ENCODE measurements around the gene SMYD3.
"Not testable (repeated sequence)": the region's sequence is repeated elsewhere in the genome, so short reads cannot be mapped to it uniquely, and the experiment has no call there.

The SMYD3 gene

GRCh38 chr1:246081138-246081702 is 425.9 kb downstream of the SMYD3 start:
- in situ Hi-C loops (cut with MboI; ENCODE audit: low sequenced_read_pairs), result no loop called here

DNA sequence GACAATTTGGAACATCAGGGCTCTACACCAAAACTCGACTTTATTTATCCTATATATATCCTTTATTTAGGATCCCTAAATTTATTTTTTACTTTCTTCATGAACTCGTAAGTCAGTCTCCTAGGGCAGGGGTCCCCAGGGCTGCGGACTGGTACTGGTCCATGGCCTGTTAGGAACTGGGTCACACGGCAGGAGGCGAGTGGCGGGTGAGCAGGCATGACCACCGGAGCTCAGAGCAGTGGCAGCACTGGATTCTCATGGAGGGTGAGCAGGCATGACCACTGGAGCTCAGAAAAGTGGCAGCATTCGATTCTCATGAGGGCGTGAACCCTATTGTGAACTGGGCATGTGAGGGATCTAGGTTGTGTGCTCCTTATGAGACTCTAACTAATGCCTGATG is 427.0 kb downstream of the SMYD3 start:
- in situ Hi-C loops (cut with MboI; ENCODE audit: low sequenced_read_pairs), result no loop called here

- in situ Hi-C loops (cut with MboI; ENCODE audit: low sequenced_read_pairs), result no loop called here
Observed at GRCh38 chr1:246078888-246079252, 428.2 kb downstream of the SMYD3 start.

DNA sequence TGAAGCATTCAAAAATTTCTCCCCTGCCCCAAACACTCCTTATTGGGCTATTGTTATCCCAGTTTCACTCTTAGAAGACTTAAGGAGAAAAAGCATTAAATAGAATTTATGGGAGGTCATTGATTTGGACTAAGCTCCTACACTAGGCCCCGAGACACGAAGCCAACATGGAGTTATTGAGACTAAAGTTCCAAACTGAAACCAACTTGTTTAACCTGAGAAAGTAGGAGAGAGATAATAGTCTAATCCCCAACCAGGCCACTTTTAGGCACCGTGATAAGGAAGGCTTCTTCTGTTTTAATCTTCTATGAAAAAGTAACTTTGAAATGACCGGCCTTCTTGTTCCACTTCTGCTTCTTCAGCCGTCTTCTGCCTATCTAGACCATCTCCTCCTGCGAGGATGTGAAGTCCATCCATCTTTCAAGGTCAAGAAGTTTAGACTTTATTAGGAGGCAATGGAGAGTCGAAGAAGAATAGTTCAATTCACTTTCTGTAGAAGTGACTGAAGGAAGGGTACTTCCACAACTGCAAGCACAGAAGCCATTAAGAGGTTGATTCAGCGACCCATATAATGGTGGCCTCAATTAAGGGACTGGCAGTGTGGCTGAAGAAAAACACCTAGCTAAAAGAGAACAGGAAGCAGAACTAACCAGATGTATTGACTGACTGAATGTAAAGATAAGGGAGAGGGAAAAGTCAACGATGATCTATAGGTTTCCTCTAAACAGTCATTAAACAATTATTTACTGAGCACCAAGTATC is 428.8 kb downstream of the SMYD3 start:
- in situ Hi-C loops (cut with MboI; ENCODE audit: low sequenced_read_pairs), result no loop called here

DNA sequence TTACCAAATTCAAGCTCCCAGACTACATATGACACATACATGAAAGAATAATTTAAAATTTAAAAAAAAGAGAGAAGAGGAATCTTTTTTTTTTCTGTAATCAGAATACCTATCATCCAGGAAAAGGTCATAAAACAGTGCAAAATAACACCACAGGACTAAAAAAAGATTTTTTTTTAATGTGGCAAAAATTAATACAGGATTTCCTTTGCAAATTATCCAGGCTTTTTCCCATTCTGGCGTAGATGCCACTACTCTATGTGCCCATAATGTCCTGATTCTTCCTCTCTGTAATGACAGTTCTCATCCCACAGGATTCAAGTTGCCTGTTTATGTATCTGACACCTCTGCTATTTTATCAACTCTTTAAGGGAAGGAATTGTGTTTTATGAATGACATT is 429.6 kb downstream of the SMYD3 start:
- in situ Hi-C loops (cut with MboI; ENCODE audit: low sequenced_read_pairs), result no loop called here

DNA sequence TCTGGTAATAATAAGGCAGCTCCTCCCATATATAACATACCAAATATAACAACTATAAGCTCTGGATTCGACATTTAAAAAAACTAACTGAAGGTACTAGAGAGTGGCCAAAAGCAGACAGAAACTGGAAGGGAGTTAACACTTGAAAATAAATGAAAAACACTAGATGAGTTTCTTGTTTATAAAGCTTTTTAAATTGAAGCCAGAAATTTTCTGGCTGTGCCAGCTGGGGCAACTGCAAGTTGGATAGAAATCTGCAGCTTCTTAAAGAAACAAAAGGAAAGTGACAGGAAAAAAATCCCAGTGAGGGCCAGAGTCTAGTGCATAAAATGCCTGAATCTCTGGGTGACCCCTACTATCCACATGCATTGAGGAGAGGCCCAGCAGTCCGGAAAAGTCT is 432.7 kb downstream of the SMYD3 start:
- in situ Hi-C loops (cut with MboI; ENCODE audit: low sequenced_read_pairs), result no loop called here

DNA sequence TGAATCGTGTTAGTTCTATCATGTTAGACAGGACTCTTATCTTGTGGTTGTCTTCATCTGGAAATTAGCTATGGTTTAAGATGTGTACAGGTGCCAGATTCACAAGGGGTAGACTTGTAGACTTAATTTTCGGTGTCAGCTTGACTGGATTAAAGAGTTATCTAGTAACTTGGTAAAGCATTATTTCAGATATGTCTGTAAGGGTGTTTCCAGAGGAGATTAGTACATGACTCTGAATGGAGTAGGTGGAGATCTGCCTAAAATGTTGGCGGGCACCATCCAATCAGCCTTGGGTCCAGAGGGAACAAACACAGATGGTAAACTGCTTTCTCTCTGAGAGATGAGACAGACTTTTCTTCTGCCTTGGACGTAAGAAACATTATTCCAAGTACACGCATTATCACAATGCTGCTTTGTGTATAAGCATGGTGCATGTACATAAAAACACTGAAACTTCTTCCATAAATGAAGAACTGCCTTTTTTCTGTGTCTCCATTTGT is 434.6 kb downstream of the SMYD3 start:
- in situ Hi-C loops (cut with MboI; ENCODE audit: low sequenced_read_pairs), result no loop called here

DNA sequence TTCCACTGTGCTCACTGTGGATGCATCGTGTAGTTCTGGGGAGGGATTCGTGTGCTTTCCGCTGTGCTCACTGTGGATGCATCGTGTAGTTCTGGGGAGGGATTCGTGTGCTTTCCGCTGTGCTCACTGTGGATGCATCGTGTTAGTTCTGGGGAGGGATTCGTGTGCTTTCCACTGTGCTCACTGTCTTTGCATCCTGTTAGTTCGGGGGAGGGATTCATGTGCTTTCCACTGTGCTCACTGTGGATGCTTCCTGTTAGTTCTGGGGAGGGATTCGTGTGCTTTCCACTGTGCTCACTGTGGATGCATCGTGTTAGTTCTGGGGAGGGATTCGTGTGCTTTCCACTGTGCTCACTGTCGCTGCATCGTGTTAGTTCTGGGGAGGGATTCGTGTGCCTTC is 435.1 kb downstream of the SMYD3 start:
- in situ Hi-C loops (cut with MboI; ENCODE audit: low sequenced_read_pairs), result not testable (repeated sequence)

DNA sequence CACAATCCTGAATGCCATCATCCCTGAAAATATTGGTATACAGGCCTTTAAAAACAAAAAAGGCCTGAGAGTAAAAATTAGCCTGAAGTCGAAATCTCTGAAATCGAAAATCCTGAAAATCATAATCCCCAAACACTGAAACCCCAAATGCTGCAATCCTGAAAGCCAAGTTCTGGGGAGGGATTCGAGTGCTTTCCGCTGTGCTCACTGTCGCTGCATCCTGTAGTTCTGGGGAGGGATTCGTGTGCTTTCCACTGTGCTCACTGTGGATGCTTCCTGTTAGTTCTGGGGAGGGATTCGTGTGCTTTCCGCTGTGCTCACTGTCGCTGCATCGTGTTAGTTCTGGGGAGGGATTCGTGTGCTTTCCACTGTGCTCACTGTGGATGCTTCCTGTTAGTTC is 435.5 kb downstream of the SMYD3 start:
- in situ Hi-C loops (cut with MboI; ENCODE audit: low sequenced_read_pairs), result not testable (repeated sequence)

DNA sequence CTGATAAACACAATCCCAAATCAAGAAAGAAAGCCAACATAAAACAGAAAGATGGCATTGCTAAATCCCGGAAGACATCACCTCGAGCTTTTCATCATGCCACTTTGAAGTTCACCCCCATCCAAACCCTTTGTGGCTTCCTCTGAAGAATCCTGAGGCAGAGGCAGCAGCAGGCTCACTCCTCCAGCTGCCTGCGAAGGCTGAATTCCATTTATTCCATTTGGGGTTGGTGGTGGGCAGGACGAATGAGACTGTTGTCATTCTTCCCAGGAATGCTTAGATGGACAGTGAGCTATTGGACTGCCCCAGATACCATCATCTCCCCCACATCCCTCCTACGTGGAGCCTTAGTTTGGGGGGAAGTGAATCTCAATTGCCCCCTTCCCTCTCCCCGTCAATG is 437.5 kb downstream of the SMYD3 start:
- in situ Hi-C loops (cut with MboI; ENCODE audit: low sequenced_read_pairs), result no loop called here

- in situ Hi-C loops (cut with MboI; ENCODE audit: low sequenced_read_pairs), result no loop called here
Observed at GRCh38 chr1:246068619-246069509, 438.2 kb downstream of the SMYD3 start.

DNA sequence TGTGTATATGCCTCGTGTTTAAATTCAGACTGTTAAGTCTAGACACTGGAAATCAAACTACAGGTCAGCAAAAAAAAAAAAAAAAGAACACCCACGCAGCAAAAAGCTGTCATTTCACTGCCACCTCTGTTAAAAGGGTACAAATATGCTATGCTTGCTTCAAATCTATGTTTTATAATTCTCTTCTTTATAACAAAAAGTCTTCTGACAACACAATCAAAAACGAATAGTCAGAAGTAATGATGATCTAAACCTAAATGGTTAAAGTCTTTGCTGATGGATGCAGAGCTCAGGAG is 438.9 kb downstream of the SMYD3 start:
- in situ Hi-C loops (cut with MboI; ENCODE audit: low sequenced_read_pairs), result no loop called here

DNA sequence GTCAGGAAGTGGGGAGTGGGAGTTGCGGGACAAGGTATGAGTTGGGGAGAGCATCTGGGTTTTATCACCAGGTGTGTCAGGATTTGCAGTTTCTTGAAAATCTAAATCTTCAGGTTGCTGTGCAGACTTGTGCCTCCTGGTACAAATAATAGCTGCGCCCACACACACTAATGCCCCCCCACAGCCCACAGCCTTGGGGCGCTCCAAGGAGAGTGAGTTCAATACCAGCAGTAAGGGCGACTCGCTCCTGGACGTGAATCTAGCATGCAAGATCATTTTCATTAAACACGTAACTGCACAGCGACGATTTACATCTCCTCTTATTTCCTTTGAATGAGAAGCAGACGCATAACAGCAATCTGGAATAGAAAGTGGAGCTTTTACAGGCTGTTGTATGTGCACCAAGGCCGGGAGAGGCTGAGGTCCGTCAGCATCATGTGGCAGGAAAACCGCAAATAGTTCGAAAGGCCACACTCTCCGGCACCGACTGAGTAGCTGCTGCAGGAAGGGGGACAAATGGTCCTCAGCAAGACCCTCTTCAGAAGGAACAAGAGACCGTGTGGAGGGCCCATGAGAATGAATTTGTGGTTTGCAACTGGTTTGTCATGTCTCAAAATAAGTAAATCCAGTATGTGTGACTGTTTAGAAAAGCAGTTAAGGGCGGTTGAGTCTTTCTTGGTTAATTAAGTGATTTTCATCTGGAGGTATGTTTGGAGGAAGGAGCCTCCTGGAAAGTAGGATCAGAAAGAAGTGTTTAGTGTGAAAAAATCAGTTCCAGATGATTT is 439.5 kb downstream of the SMYD3 start:
- in situ Hi-C loops (cut with MboI; ENCODE audit: low sequenced_read_pairs), result no loop called here

DNA sequence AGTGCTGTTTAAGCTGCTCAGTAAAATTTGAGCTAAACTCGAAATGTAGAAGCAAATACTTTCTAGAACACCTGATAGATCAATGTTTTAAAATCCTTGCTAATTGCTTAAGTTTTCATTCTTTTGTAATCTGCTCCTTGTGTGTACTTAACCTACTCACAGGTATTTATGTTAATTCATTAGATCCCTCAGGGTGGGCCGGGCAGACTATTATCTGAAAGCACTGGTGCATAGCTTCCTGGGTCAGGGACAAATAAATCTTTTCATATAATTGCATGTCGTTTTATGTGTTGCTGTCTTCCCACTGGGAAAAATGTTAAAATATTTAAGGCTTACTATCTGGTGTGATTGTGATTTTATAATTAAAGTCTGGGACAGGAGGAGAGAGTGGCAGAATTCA is 440.5 kb downstream of the SMYD3 start:
- in situ Hi-C loops (cut with MboI; ENCODE audit: low sequenced_read_pairs), result no loop called here

DNA sequence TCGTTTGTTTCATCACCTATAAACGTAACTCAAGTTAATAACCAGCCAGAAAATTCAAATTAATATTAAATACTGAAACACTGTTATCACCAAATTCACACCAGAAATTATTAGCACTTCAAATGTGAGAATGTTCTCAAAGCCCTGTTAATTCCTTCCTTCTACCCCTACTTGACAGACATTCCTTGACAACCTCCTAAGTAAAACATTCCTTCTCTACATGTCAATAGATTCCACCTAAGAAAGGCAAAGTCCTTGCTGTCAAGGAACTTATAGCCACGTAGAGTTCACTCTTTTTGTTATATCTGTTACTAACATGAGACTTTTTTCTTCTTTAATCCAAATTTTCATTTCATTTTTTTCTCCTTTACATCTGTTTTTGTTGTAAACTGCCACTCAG is 441.5 kb downstream of the SMYD3 start:
- in situ Hi-C loops (cut with MboI; ENCODE audit: low sequenced_read_pairs), result no loop called here

- in situ Hi-C loops (cut with MboI; ENCODE audit: low sequenced_read_pairs), result no loop called here
Observed at GRCh38 chr1:246064891-246065290, 442.2 kb downstream of the SMYD3 start.

GRCh38 chr1:246063013-246063616 is 444.0 kb downstream of the SMYD3 start:
- in situ Hi-C loops (cut with MboI; ENCODE audit: low sequenced_read_pairs), result no loop called here

GRCh38 chr1:246058466-246058865 is 448.6 kb downstream of the SMYD3 start:
- in situ Hi-C loops (cut with MboI; ENCODE audit: low sequenced_read_pairs), result no loop called here

GRCh38 chr1:246052603-246053002 is 454.5 kb downstream of the SMYD3 start:
- in situ Hi-C loops (cut with MboI; ENCODE audit: low sequenced_read_pairs), result no loop called here

- in situ Hi-C loops (cut with MboI; ENCODE audit: low sequenced_read_pairs), result no loop called here
Observed at GRCh38 chr1:246051909-246052518, 455.1 kb downstream of the SMYD3 start.

Data from HL-60/S4 treated with phorbol 12-myristate 13-acetate at 8.2 ng/mL for 4 days and 3 days (cell line).